Activated CD4-positive, alpha-beta memory T cell treated with anti-CD3 and anti-CD28 coated beads, Interleukin-2, amount 10 ng/mL, durations not matched to agents 7 days and 5 days (primary cell): ENCODE results near the gene TTC39C. TPM values are rescaled to one million over a fixed set of nuclear protein-coding genes. Genes with fewer than 3 reads are reported as not detected.

ENCODE experiments used
- CTCF ChIA-PET: fragments of 350-600 bp; sonication (Branson Sonifier 250); formaldehyde crosslinking; loops from one replicate; lab custom pipeline; 2021; ENCODE audit warnings: antibody characterized with exemption, inconsistent platforms; lab: Charles Lee
- POLR2A ChIA-PET: fragments of 350-600 bp; sonication (Branson Sonifier 250); formaldehyde crosslinking; loops from one replicate; lab custom pipeline; 2021; ENCODE audit warnings: antibody characterized with exemption; lab: Charles Lee
- DNase-seq: peaks from one replicate; pipeline ENCODE4 v3.0.0-alpha.2; 2020
- H3K27ac Mint-ChIP-seq: one replicate; pipeline ENCODE4 v1.8.0; 2021; ENCODE audit warnings: mild to moderate bottlenecking, mixed read lengths
- H3K27me3 Mint-ChIP-seq: one replicate; pipeline ENCODE4 v1.8.0; 2021; ENCODE audit warnings: mixed read lengths
- H3K36me3 Mint-ChIP-seq: one replicate; pipeline ENCODE4 v1.8.0; 2021; ENCODE audit warnings: low read depth, mixed read lengths
- H3K4me1 Mint-ChIP-seq: one replicate; pipeline ENCODE4 v1.8.0; 2021; ENCODE audit warnings: mixed read lengths
- H3K4me3 Mint-ChIP-seq: one replicate; pipeline ENCODE4 v1.8.0; 2021; ENCODE audit warnings: mild to moderate bottlenecking, mixed read lengths
- H3K9me3 Mint-ChIP-seq: one replicate; pipeline ENCODE4 v1.8.0; 2021; ENCODE audit warnings: mixed read lengths
- total RNA-seq, 2 experiments: library from RNA; stranded (reverse); gene quantifications; one replicate each; pipeline ENCODE4 v1.2.3, GENCODE V29; 2021

TTC39C gene
- total RNA-seq, 2 experiments from 2014 or later, result 94.0 to 94.4 TPM

- DNase-seq, result no peak
- POLR2A ChIA-PET, result no interaction called here
- no peaks in the 10 kb centered on the region for H3K27me3 Mint-ChIP-seq
- H3K27ac Mint-ChIP-seq, result no peak overlapping the region
- H3K4me1 Mint-ChIP-seq, result peaks cover 8% of the 10 kb centered on the region
- H3K36me3 Mint-ChIP-seq, result peaks cover 62% of the 10 kb centered on the region
- H3K4me3 Mint-ChIP-seq, result no peak overlapping the region
- CTCF ChIA-PET, result no interaction called here
- no peaks in the 10 kb centered on the region for H3K9me3 Mint-ChIP-seq
These were observed 74.5 kb downstream of the TTC39C start for GRCh38 chr18:24089076-24089475.

GRCh38 chr18:24089515-24090337 lies 75.2 kb downstream of the TTC39C start:
- POLR2A ChIA-PET, result no interaction called here

GRCh38 chr18:24090876-24091275 lies 76.3 kb downstream of the TTC39C start:
- no peaks in the 10 kb centered on the region for H3K9me3 Mint-ChIP-seq
- H3K27me3 Mint-ChIP-seq, result no peaks in the 10 kb centered on the region

More at GRCh38 chr18:24089515-24090337, 75.2 kb downstream of the TTC39C start:
- Mint-ChIP-seq H3K27ac (no peak overlapping the region), H3K36me3 (peaks cover 64% of the 10 kb centered on the region), H3K9me3 (no peaks in the 10 kb centered on the region), H3K4me1 (peaks cover 14% of the 10 kb centered on the region), H3K4me3 (no peak overlapping the region), H3K27me3 (no peaks in the 10 kb centered on the region)
- CTCF ChIA-PET, result interaction anchor here (0.6 kb wide), 1 partner anchor 899 kb away, joined by 5 read pairs; no protein-coding TSS in a partner anchor
- no peak for DNase-seq

GRCh38 chr18:24094561-24094960 lies 80.0 kb downstream of the TTC39C start:
- H3K27ac Mint-ChIP-seq, result no peak overlapping the region
- no peak overlapping the region for H3K4me3 Mint-ChIP-seq
- peaks cover 17% of the 10 kb centered on the region for H3K4me1 Mint-ChIP-seq
- ChIA-PET POLR2A (no interaction called here), CTCF (no interaction called here)
- peaks cover 54% of the 10 kb centered on the region for H3K36me3 Mint-ChIP-seq
- H3K9me3 Mint-ChIP-seq, result no peaks in the 10 kb centered on the region
- H3K27me3 Mint-ChIP-seq, result no peaks in the 10 kb centered on the region
- DNase-seq, result no peak

More at GRCh38 chr18:24090876-24091275, 76.3 kb downstream of the TTC39C start:
- ChIA-PET CTCF (interaction anchor here (1.0 kb wide), 1 partner anchor 172 kb away, joined by 3 read pairs; no protein-coding TSS in a partner anchor), POLR2A (no interaction called here)
- H3K4me3 Mint-ChIP-seq, result no peak overlapping the region
- H3K4me1 Mint-ChIP-seq, result peaks cover 17% of the 10 kb centered on the region
- no peak overlapping the region for H3K27ac Mint-ChIP-seq
- H3K36me3 Mint-ChIP-seq, result peaks cover 63% of the 10 kb centered on the region
- no peak for DNase-seq

- H3K27ac Mint-ChIP-seq, result no peak overlapping the region
- peaks cover 17% of the 10 kb centered on the region for H3K4me1 Mint-ChIP-seq
- peaks cover 58% of the 10 kb centered on the region for H3K36me3 Mint-ChIP-seq
- CTCF ChIA-PET, result interaction anchor here (1.3 kb wide), 1 partner anchor 22 kb away, joined by 4 read pairs; no protein-coding TSS in a partner anchor
- no peak overlapping the region for H3K4me3 Mint-ChIP-seq
- no peaks in the 10 kb centered on the region for H3K9me3 Mint-ChIP-seq
- H3K27me3 Mint-ChIP-seq, result no peaks in the 10 kb centered on the region
- POLR2A ChIA-PET, result interaction anchor here (1.6 kb wide), 1 partner anchor 15 kb away, joined by 3 read pairs; no protein-coding TSS in a partner anchor
- DNase-seq, result no peak
These were observed 81.4 kb downstream of the TTC39C start for GRCh38 chr18:24095976-24096375.

GRCh38 chr18:24103320-24104021 lies 88.9 kb downstream of the TTC39C start:
- ChIA-PET POLR2A (no interaction called here), CTCF (no interaction called here)
- no peak overlapping the region for H3K4me3 Mint-ChIP-seq
- H3K36me3 Mint-ChIP-seq, result peaks cover 51% of the 10 kb centered on the region
- no peaks in the 10 kb centered on the region for H3K27me3 Mint-ChIP-seq
- H3K27ac Mint-ChIP-seq, result no peak overlapping the region
- DNase-seq, result no peak
- no peaks in the 10 kb centered on the region for H3K9me3 Mint-ChIP-seq
- no peaks in the 10 kb centered on the region for H3K4me1 Mint-ChIP-seq

- CTCF ChIA-PET, result no interaction called here
These were observed 89.9 kb downstream of the TTC39C start for GRCh38 chr18:24104486-24104885.

GRCh38 chr18:24108641-24109040 lies 94.1 kb downstream of the TTC39C start:
- Mint-ChIP-seq H3K27me3 (no peaks in the 10 kb centered on the region), H3K4me1 (peaks cover 12% of the 10 kb centered on the region), H3K36me3 (peaks cover 37% of the 10 kb centered on the region), H3K9me3 (no peaks in the 10 kb centered on the region), H3K27ac (no peak overlapping the region), H3K4me3 (no peak overlapping the region)
- no peak for DNase-seq
- ChIA-PET POLR2A (no interaction called here), CTCF (interaction anchor here (1.1 kb wide), 1 partner anchor 11 kb away, joined by 3 read pairs; no protein-coding TSS in a partner anchor)

More at GRCh38 chr18:24104486-24104885, 89.9 kb downstream of the TTC39C start:
- H3K4me3 Mint-ChIP-seq, result no peak overlapping the region
- POLR2A ChIA-PET, result no interaction called here
- no peaks in the 10 kb centered on the region for H3K4me1 Mint-ChIP-seq
- no peaks in the 10 kb centered on the region for H3K9me3 Mint-ChIP-seq
- no peak for DNase-seq
- peaks cover 51% of the 10 kb centered on the region for H3K36me3 Mint-ChIP-seq
- no peak overlapping the region for H3K27ac Mint-ChIP-seq
- no peaks in the 10 kb centered on the region for H3K27me3 Mint-ChIP-seq

GRCh38 chr18:24111936-24112335 lies 97.4 kb downstream of the TTC39C start:
- Mint-ChIP-seq H3K36me3 (peaks cover 40% of the 10 kb centered on the region), H3K27ac (no peak overlapping the region), H3K4me3 (no peak overlapping the region), H3K27me3 (no peaks in the 10 kb centered on the region), H3K4me1 (peaks cover 36% of the 10 kb centered on the region), H3K9me3 (no peaks in the 10 kb centered on the region)
- POLR2A ChIA-PET, result no interaction called here
- DNase-seq, result no peak
- CTCF ChIA-PET, result no interaction called here

- H3K36me3 Mint-ChIP-seq, result peaks cover 39% of the 10 kb centered on the region
- no peak overlapping the region for H3K27ac Mint-ChIP-seq
- POLR2A ChIA-PET, result no interaction called here
These were observed 97.9 kb downstream of the TTC39C start for GRCh38 chr18:24112464-24112863.

GRCh38 chr18:24112874-24113615 lies 98.5 kb downstream of the TTC39C start:
- ChIA-PET POLR2A (no interaction called here), CTCF (interaction anchor here (0.5 kb wide), 1 partner anchor 299 kb away, joined by 3 read pairs; no protein-coding TSS in a partner anchor)

More at GRCh38 chr18:24112464-24112863, 97.9 kb downstream of the TTC39C start:
- Mint-ChIP-seq H3K27me3 (no peaks in the 10 kb centered on the region), H3K4me1 (peaks cover 36% of the 10 kb centered on the region), H3K9me3 (no peaks in the 10 kb centered on the region), H3K4me3 (no peak overlapping the region)
- no peak for DNase-seq
- CTCF ChIA-PET, result no interaction called here

GRCh38 chr18:24114924-24115549 lies 100.5 kb downstream of the TTC39C start:
- Mint-ChIP-seq H3K9me3 (no peaks in the 10 kb centered on the region), H3K4me1 (peaks cover 36% of the 10 kb centered on the region), H3K36me3 (peaks cover 51% of the 10 kb centered on the region), H3K4me3 (no peak overlapping the region), H3K27me3 (no peaks in the 10 kb centered on the region), H3K27ac (peak overlapping the region; percentile 13)
- ChIA-PET POLR2A (no interaction called here), CTCF (interaction anchor here (1.5 to 2.0 kb wide), 2 partner anchors 101 to 196 kb away, joined by 3 to 6 read pairs; partner anchors contain the start of gene TTC39C)
- DNase-seq, result no peak

More at GRCh38 chr18:24112874-24113615, 98.5 kb downstream of the TTC39C start:
- H3K9me3 Mint-ChIP-seq, result no peaks in the 10 kb centered on the region
- H3K27ac Mint-ChIP-seq, result no peak overlapping the region
- no peak for DNase-seq
- H3K4me3 Mint-ChIP-seq, result no peak overlapping the region
- H3K27me3 Mint-ChIP-seq, result no peaks in the 10 kb centered on the region
- H3K36me3 Mint-ChIP-seq, result peaks cover 41% of the 10 kb centered on the region
- peaks cover 36% of the 10 kb centered on the region for H3K4me1 Mint-ChIP-seq
